Measurements from ENCODE around the gene KLHDC8B. TPM values are rescaled to one million over a fixed set of nuclear protein-coding genes. Genes with fewer than 3 reads are reported as not detected.

Gene KLHDC8B
- total and polyA plus RNA-seq, 9 of the 15 experiments (the other 6 are each of a cell fraction or from before 2014, with no cell fraction given): 6.9 to 34.8 (median 25.2) TPM

- H3K79me2 ChIP-seq (ENCODE audit: control insufficient read depth, insufficient read depth, low read length): no peaks in the 10 kb centered on the region
- POLR2A ChIA-PET: interaction anchor here (0.7 to 0.8 kb wide), 3 partner anchors 20 to 271 kb away, joined by 3 to 5 read pairs (median 3); no protein-coding TSS in a partner anchor
- ATAC-seq (no peak; the same call in 2 of the 3 replicates), DNase-seq (ENCODE audit: extremely low read depth in 1 of 4, low spot score in 3 of 4) (no peak), FAIRE-seq (no peak)
- 57% methylated on average over 2 of the region's 2 CpGs for WGBS (ENCODE audit: insufficient coverage, low coverage, missing lambda C conversion rate)
- no peak overlapping the region for H3K4me3 ChIP-seq
- peaks cover 0 to 9% of the 10 kb centered on the region in 2 experiments; a peak in 2 of 5 replicates for H3K4me1 ChIP-seq (replicated peaks in 1 of 2; ENCODE audit: control insufficient read depth in 2 of 2, insufficient read depth in 2 of 2, low read length in 2 of 2)
- H3K9me1 ChIP-seq (ENCODE audit: control insufficient read depth, insufficient read depth, low read length): no peaks in the 10 kb centered on the region
- in situ Hi-C loops (cut with MboI) (loop anchor here (25.0 kb wide), 1 partner anchor 279 kb away; the partner anchor contains the start of gene NICN1), intact Hi-C loops (cut with micrococcal nuclease) (loop anchor here (5.0 kb wide), 1 partner anchor 171 kb away; no protein-coding TSS in a partner anchor)
- H3K9me3 ChIP-seq (replicated peaks; ENCODE audit: control insufficient read depth, insufficient read depth, low read depth, low read length): no peaks in the 10 kb centered on the region
- H3K36me3 ChIP-seq (ENCODE audit: control insufficient read depth, insufficient read depth, low read length): peaks cover 19% of the 10 kb centered on the region; the same call in 2 of the 3 replicates
- no peaks in the 10 kb centered on the region for H4K20me1 ChIP-seq (replicated peaks; ENCODE audit: control insufficient read depth, insufficient read depth, low read length)
- H2AFZ ChIP-seq (ENCODE audit: low read depth, low read length): no peak overlapping the region
- BruUV-seq (replicated peaks): no TSS peak
- TF ChIP-seq ELF1 (tag; IDR thresholded peaks at IDR 0.05) (no peak), PHB (CRISPR knock-in tag; IDR thresholded peaks at IDR 0.05) (no peak), ZNF24 (IDR thresholded peaks at IDR 0.05) (no peak), ARID1B (IDR thresholded peaks at IDR 0.05) (no peak), NFXL1 (CRISPR knock-in tag; IDR thresholded peaks at IDR 0.05) (no peak), POLR2G (IDR thresholded peaks at IDR 0.05; ENCODE audit: low read depth, low read length) (no peak), SPI1 (IDR thresholded peaks at IDR 0.05; ENCODE audit: borderline replicate concordance, low read depth, low read length) (no peak)
- no peak overlapping the region for H3K4me2 ChIP-seq (ENCODE audit: insufficient read depth, low read length)
- no peak overlapping the region for H3K9ac ChIP-seq (ENCODE audit: insufficient read depth in 1 of 2, low read depth in 2 of 2, low read length in 2 of 2)
- CTCF ChIA-PET (ENCODE audit: low intra/inter-chr PET ratio): no interaction called here
- H3K27ac ChIP-seq (ENCODE audit: extremely low read depth, low read depth, low read length): no peak overlapping the region
- no peaks in the 10 kb centered on the region for H3K27me3 ChIP-seq (ENCODE audit: control insufficient read depth in 2 of 2, insufficient read depth in 2 of 2, low read length in 2 of 2)
These were observed 12.6 kb upstream of the KLHDC8B start for GRCh38 chr3:49158792-49159191.

Measured in K562 (cell line).